CD14-positive monocyte (primary cell): Measurements from ENCODE around the gene CCNC. TPM values are rescaled to one million over a fixed set of nuclear protein-coding genes. Genes with fewer than 3 reads are reported as not detected.

Source experiments
- DNase-seq, 3 donors: peaks; one replicate each; pipeline ENCODE4 v3.0.0-alpha.2; 2011 to 2022
- H2AFZ ChIP-seq: 2 replicates; pipeline ENCODE4 v1.6.0; 2012; ENCODE audit warnings: mild to moderate bottlenecking, low read depth, low read length, inconsistent platforms; ENCODE audit not compliant: insufficient read depth, poor library complexity, severe bottlenecking
- H3K27ac ChIP-seq, 2 donors: 1 replicate in 1 of 2; 2 replicates in 1 of 2; pipeline ENCODE4 v1.5.1; 2012 to 2013; ENCODE audit warnings: low read length in 2 of 2, control low read depth in 1 of 2, inconsistent platforms in 1 of 2, low read depth in 1 of 2, mild to moderate bottlenecking in 1 of 2
- H3K27me3 ChIP-seq, 2 donors: one replicate each; pipeline versions ENCODE4 v1.6.0 to v1.6.1; 2011 to 2013; ENCODE audit warnings: low read length in 2 of 2; ENCODE audit not compliant: control insufficient read depth in 2 of 2, insufficient read depth in 2 of 2
- H3K36me3 ChIP-seq, 2 donors: replicated peaks in 1 of 2; 1 replicate in 1 of 2; 2 replicates in 1 of 2; pipeline versions ENCODE4 v1.5.1 to v1.6.1; 2012 to 2013; ENCODE audit warnings: low read length in 2 of 2, control low read depth in 1 of 2, inconsistent platforms in 1 of 2, mild to moderate bottlenecking in 1 of 2; ENCODE audit not compliant: insufficient read depth in 2 of 2, control insufficient read depth in 1 of 2
- H3K4me1 ChIP-seq, 2 donors: 1 replicate in 1 of 2; 2 replicates in 1 of 2; pipeline versions ENCODE4 v1.5.1 to v1.6.1; 2012 to 2013; ENCODE audit warnings: low read length in 2 of 2, control low read depth in 1 of 2, inconsistent platforms in 1 of 2, mild to moderate bottlenecking in 1 of 2, moderate library complexity in 1 of 2; ENCODE audit not compliant: insufficient read depth in 2 of 2, control insufficient read depth in 1 of 2
- H3K4me2 ChIP-seq: replicated peaks from 2 replicates; pipeline ENCODE3; 2012; ENCODE audit warnings: low read length, moderate library complexity, mild to moderate bottlenecking; ENCODE audit not compliant: poor library complexity, severe bottlenecking; ENCODE audit errors: extremely low read depth
- H3K4me3 ChIP-seq, 3 experiments: fragments of 200-600 bp in 1 of 3; sonication (generic) in 1 of 3; replicated peaks in 1 of 3; 1 replicate in 2 of 3; 2 replicates in 1 of 3; pipeline ENCODE4 v1.5.1; 2011 to 2013; ENCODE audit warnings: low read length in 3 of 3, mild to moderate bottlenecking in 3 of 3, control low read depth in 2 of 3, low read depth in 2 of 3, inconsistent platforms in 1 of 3, moderate library complexity in 1 of 3
- H3K79me2 ChIP-seq: 2 replicates; pipeline ENCODE4 v1.6.0; 2012; ENCODE audit warnings: mild to moderate bottlenecking, control low read depth, inconsistent platforms, low read length, moderate library complexity; ENCODE audit not compliant: insufficient read depth
- H3K9ac ChIP-seq: 2 replicates; pipeline ENCODE4 v1.6.0; 2017; ENCODE audit warnings: low read length, mild to moderate bottlenecking; ENCODE audit not compliant: insufficient read depth, poor library complexity, severe bottlenecking
- H3K9me3 ChIP-seq, 2 donors: replicated peaks in 1 of 2; 1 replicate in 1 of 2; 2 replicates in 1 of 2; pipeline versions ENCODE4 v1.5.1 to v1.6.1; 2012 to 2013; ENCODE audit warnings: low read length in 2 of 2, control low read depth in 1 of 2; ENCODE audit not compliant: control insufficient read depth in 1 of 2, insufficient read depth in 1 of 2
- H4K20me1 ChIP-seq: 2 replicates; pipeline ENCODE4 v1.6.0; 2012; ENCODE audit warnings: mild to moderate bottlenecking, low read length, control low read depth, moderate library complexity; ENCODE audit not compliant: insufficient read depth
- H3K27ac Mint-ChIP-seq, 7 donors: one replicate each; pipeline ENCODE4 v1.8.0; 2020; ENCODE audit warnings: mild to moderate bottlenecking in 7 of 7, mixed read lengths in 7 of 7, moderate library complexity in 6 of 7, inconsistent platforms in 2 of 7
- H3K27me3 Mint-ChIP-seq, 3 donors: one replicate each; pipeline ENCODE4 v1.8.0; 2021 to 2022; ENCODE audit warnings: low read depth in 3 of 3, mild to moderate bottlenecking in 3 of 3, mixed read lengths in 3 of 3, moderate library complexity in 3 of 3, inconsistent platforms in 1 of 3
- H3K36me3 Mint-ChIP-seq, 2 donors: one replicate each; pipeline ENCODE4 v1.8.0; 2020; ENCODE audit warnings: mixed read lengths in 2 of 2, inconsistent platforms in 1 of 2, mild to moderate bottlenecking in 1 of 2
- H3K4me1 Mint-ChIP-seq: one replicate; pipeline ENCODE4 v1.8.0; 2020; ENCODE audit warnings: mild to moderate bottlenecking, mixed read lengths
- H3K4me3 Mint-ChIP-seq, 2 donors: one replicate each; pipeline ENCODE4 v1.8.0; 2020; ENCODE audit warnings: mild to moderate bottlenecking in 2 of 2, mixed read lengths in 2 of 2, moderate library complexity in 1 of 2
- H3K9me3 Mint-ChIP-seq, 7 donors: one replicate each; pipeline ENCODE4 v1.8.0; 2020 to 2022; ENCODE audit warnings: mixed read lengths in 7 of 7, mild to moderate bottlenecking in 6 of 7, moderate library complexity in 6 of 7, inconsistent platforms in 2 of 7
- CTCF ChIP-seq: fragments of 200-600 bp; IDR thresholded peaks from one replicate; pipeline ENCODE4 v1.8.0; 2022; ENCODE audit warnings: antibody characterized with exemption, mild to moderate bottlenecking
- WGBS: methylation state at CpG from one replicate; pipeline ENCODE4 v1.1.5; 2013; ENCODE audit warnings: missing lambda C conversion rate; ENCODE audit not compliant: insufficient coverage; 5-methylcytosine and 5-hydroxymethylcytosine counted together
- intact Hi-C, 2 donors: fragments of 100-400 bp; cut with micrococcal nuclease; formaldehyde crosslinking; loops; one replicate each; pipeline versions ENCODE4 v1.15.0 to v1.15.1; 2023
- polyA plus RNA-seq, 3 donors: library from polyadenylated mRNA; depleted of rRNA in 1 of 3; unstranded in 2 of 3; stranded (reverse) in 1 of 3; fragments of 300-500 nt in 2 of 3; fragments of >200 nt in 1 of 3; fragmentation: Illumina TruSeq in 2 of 3; gene quantifications; 1 replicate in 2 of 3; 2 replicates in 1 of 3; pipeline ENCODE4 v1.2.3, GENCODE V29; 2012 to 2021

Gene CCNC
- polyA plus RNA-seq, 3 donors, result 14.9 to 41.9 (median 35.6) TPM

GRCh38 chr6:99559057-99559456 lies 9.4 kb downstream of the CCNC start:
- H3K27me3 Mint-ChIP-seq, result no peaks in the 10 kb centered on the region
- peaks cover 33 to 54% of the 10 kb centered on the region in 2 donors for H3K36me3 ChIP-seq
- no peak overlapping the region for H2AFZ ChIP-seq
- H3K79me2 ChIP-seq, result peaks cover 16% of the 10 kb centered on the region
- H3K4me1 Mint-ChIP-seq, result peaks cover 5% of the 10 kb centered on the region
- no peak overlapping the region for H3K4me2 ChIP-seq
- H3K4me3 ChIP-seq, result no peak overlapping the region
- no peaks in the 10 kb centered on the region for H3K27me3 ChIP-seq
- peaks cover 47 to 59% of the 10 kb centered on the region in 2 donors for H3K36me3 Mint-ChIP-seq
- no peaks in the 10 kb centered on the region for H4K20me1 ChIP-seq
- DNase-seq, result peak in 2 of 3 donors; percentile 21 to 32
- no peak overlapping the region for H3K4me3 Mint-ChIP-seq
- no CpG with 5 or more reads among the region's 2 CpGs for WGBS
- intact Hi-C loops, result no loop called here
- H3K27ac ChIP-seq, result no peak overlapping the region
- H3K4me1 ChIP-seq, result no peaks in the 10 kb centered on the region
- H3K27ac Mint-ChIP-seq, result no peak overlapping the region
- no peaks in the 10 kb centered on the region for H3K9me3 ChIP-seq
- H3K9me3 Mint-ChIP-seq, result peaks cover 0 to 4% (median 0%) of the 10 kb centered on the region in 7 donors
- H3K9ac ChIP-seq, result no peak overlapping the region
- no peak for TF ChIP-seq CTCF

GRCh38 chr6:99553888-99554287 lies 14.6 kb downstream of the CCNC start:
- Mint-ChIP-seq H3K27me3 (no peaks in the 10 kb centered on the region), H3K4me3 (no peak overlapping the region), H3K4me1 (no peaks in the 10 kb centered on the region), H3K27ac (no peak overlapping the region), H3K36me3 (peaks cover 59 to 70% of the 10 kb centered on the region in 2 donors), H3K9me3 (peaks cover 0 to 4% (median 0%) of the 10 kb centered on the region in 7 donors)
- Histone ChIP-seq H3K4me2 (no peak overlapping the region), H3K4me1 (no peaks in the 10 kb centered on the region), H4K20me1 (no peaks in the 10 kb centered on the region), H3K36me3 (peaks cover 52 to 83% of the 10 kb centered on the region in 2 donors), H3K27ac (no peak overlapping the region), H2AFZ (no peak overlapping the region), H3K79me2 (no peaks in the 10 kb centered on the region), H3K9me3 (no peaks in the 10 kb centered on the region), H3K27me3 (no peaks in the 10 kb centered on the region), H3K9ac (no peak overlapping the region), H3K4me3 (no peak overlapping the region)
- no peak for DNase-seq
- intact Hi-C loops, result no loop called here
- WGBS, result no CpG with 5 or more reads among the region's 2 CpGs
- TF ChIP-seq CTCF, result no peak
